Rectal smooth muscle tissue (tissue), 1 donor: Measurements from ENCODE around the gene SF3A1.
A peak's percentile ranks its signal among the peaks of the same experiment; 100 is the strongest.

Experiments used
- H3K27ac ChIP-seq: one replicate; pipeline ENCODE4 v1.7.0; 2013; ENCODE audit warnings: low read depth, low read length, inconsistent platforms
- H3K27me3 ChIP-seq: one replicate; pipeline ENCODE4 v1.7.0; 2013; ENCODE audit warnings: low read length; ENCODE audit not compliant: control insufficient read depth, insufficient read depth
- H3K36me3 ChIP-seq: one replicate; pipeline ENCODE4 v1.7.0; 2013; ENCODE audit warnings: low read length; ENCODE audit not compliant: control insufficient read depth, insufficient read depth
- H3K4me1 ChIP-seq: one replicate; pipeline ENCODE4 v1.7.0; 2013; ENCODE audit warnings: low read length; ENCODE audit not compliant: control insufficient read depth, insufficient read depth
- H3K4me3 ChIP-seq: one replicate; pipeline ENCODE4 v1.7.0; 2013; ENCODE audit warnings: low read length
- H3K9ac ChIP-seq: one replicate; pipeline ENCODE4 v1.7.0; 2013; ENCODE audit warnings: low read length

Gene SF3A1

DNA sequence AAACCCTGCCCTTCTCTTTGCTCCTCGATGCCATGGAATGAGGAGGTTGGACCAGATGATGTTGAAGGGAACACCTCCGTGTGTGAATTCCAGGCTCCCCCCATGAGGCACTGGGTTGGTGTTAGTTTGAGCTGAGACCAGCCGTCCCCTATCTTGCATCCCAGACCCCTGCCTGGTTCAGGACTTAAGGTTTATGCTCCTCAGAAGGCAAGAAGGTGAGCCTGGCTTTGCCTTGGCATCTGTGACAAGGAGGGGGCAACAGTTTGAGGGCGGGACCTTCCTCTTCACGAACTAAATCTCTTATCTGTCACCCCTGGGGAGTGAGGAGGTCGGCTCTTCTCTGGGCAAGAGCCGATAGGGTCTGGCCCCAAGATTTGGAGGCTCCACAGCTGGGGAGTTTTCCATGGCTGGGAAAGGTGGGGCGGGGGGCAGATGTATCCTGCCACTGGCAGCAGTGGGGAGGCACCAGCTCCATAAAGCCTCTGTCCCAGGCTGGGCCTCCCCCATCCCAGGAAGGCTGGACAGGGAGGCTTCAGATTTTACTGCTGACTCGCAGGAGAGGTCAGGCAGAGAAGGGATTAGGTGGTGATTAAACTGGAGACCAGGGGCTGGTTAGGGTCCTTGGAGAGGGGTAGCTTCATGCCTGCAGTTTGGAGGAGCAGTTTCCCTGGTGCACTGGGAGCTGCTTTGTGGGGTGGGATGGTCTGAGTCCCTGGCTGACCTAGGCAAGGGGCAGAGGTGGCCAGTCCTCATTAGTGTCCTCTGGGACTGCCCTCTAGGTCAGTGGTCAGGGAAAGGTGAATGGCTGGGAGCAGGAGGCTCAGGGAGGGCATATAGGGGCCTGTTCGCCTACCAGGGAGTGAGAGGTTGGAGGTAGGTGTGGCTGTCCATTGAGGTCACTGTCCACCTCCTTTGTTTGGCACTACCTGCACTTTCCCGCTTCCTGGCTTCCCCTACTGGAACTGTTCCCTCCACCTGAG is 41.3 kb upstream of the SF3A1 start:
- peak overlapping the region; percentile 61 for H3K4me3 ChIP-seq

DNA sequence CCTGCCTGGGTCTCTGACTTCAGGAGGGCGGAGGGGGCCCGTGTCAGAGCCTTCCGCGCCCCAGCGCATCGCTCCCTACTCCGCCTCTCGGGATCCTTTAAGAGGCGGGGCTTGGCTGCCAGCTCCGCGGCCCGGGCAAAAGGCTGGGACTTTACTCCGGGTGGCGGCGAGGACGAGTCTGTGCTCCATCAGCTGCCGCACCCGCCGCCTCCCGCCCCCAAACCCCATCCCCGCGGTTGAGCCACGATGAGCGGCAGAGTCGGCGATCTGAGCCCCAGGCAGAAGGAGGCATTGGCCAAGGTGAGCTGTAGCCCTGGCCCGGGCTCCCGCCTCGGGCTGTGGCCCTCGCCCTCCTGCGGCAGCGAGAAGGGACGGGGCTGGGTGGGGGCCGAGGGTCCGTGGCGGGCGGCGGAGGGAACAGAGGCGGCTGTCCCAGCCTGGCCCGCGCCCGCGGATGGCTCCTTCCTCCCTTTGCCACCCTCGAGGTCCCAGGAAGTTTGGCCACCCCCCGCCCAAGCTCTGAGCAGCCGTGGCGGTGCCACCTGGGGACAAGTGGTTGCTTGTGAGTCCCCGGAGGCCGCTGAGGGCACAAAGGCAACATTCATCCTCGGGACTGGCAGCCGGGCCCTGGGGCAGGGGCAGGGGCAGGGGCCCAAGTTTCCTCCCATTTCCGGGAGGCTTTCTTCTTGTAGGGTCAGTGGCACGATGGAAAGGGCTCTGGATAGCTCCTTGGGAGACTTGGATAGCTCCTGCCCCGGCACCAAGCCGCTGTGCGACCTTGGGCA is 40.4 kb upstream of the SF3A1 start, which contains the start of gene SEC14L2:
Gene SEC14L2 (plus strand): TSS at position 148 of the 785 bp plus-strand sequence. CDS start 99 bp downstream, at position 247.
- Histone ChIP-seq H3K4me1 (peaks cover 3% of the 10 kb centered on the region), H3K27ac (no peak within 1 kb of the TSS), H3K9ac (no peak within 1 kb of the TSS), H3K4me3 (peak within 1 kb of the TSS; percentile 61), H3K36me3 (no peaks in the 10 kb centered on the region), H3K27me3 (no peaks in the 10 kb centered on the region)

More for the DNA sequence above, 41.3 kb upstream of the SF3A1 start:
- Histone ChIP-seq H3K27ac (no peak overlapping the region), H3K27me3 (no peaks in the 10 kb centered on the region), H3K36me3 (no peaks in the 10 kb centered on the region), H3K4me1 (peaks cover 3% of the 10 kb centered on the region), H3K9ac (no peak overlapping the region)

- H3K36me3 ChIP-seq: no peaks in the 10 kb centered on the region
- H3K27ac ChIP-seq: no peak overlapping the region
- peaks cover 3% of the 10 kb centered on the region for H3K4me1 ChIP-seq
- no peaks in the 10 kb centered on the region for H3K27me3 ChIP-seq
- H3K9ac ChIP-seq: no peak overlapping the region
- no peak overlapping the region for H3K4me3 ChIP-seq
Observed at GRCh38 chr22:30393885-30394284, 37.2 kb upstream of the SF3A1 start.

- Histone ChIP-seq H3K4me1 (peaks cover 3% of the 10 kb centered on the region), H3K27me3 (no peaks in the 10 kb centered on the region), H3K9ac (no peak overlapping the region)
Observed at GRCh38 chr22:30393322-30393680, 36.6 kb upstream of the SF3A1 start.

DNA sequence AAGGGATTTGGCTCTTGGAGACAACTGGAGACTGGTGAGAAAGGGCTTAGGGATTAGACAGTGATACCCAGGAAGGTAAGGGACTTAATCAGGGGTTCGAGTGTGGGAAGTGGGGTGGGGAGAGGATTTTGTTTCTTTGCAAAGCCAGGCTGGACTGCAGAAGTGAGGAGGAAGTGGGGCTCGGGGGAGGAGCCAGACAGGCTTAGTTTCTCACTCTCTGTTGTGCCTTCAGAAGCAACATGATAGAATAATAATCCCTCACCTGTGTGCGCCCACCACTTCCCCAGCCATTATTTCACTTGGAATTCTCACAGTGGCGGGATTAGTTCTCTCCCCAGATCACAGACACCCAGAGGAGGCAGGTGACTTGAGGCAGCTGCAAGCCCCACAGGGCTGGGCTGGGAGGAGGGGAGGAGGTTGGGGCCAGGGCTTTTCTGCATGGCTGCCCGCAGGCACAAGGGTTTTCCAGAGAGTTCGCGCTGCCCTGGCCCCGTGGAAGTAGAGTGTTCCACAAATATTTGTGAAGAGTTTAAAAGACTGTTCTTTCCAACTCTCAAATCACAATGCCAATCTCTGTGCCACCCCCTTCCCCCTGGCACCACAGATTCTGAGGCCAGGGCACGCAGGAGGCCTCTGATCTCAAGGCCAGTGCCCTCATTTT is 36.1 kb upstream of the SF3A1 start:
- Histone ChIP-seq H3K9ac (no peak overlapping the region), H3K27me3 (no peaks in the 10 kb centered on the region), H3K36me3 (no peaks in the 10 kb centered on the region), H3K4me3 (no peak overlapping the region), H3K4me1 (peaks cover 3% of the 10 kb centered on the region), H3K27ac (no peak overlapping the region)

More at GRCh38 chr22:30393322-30393680, 36.6 kb upstream of the SF3A1 start:
- no peak overlapping the region for H3K4me3 ChIP-seq
- no peaks in the 10 kb centered on the region for H3K36me3 ChIP-seq
- H3K27ac ChIP-seq: no peak overlapping the region

DNA sequence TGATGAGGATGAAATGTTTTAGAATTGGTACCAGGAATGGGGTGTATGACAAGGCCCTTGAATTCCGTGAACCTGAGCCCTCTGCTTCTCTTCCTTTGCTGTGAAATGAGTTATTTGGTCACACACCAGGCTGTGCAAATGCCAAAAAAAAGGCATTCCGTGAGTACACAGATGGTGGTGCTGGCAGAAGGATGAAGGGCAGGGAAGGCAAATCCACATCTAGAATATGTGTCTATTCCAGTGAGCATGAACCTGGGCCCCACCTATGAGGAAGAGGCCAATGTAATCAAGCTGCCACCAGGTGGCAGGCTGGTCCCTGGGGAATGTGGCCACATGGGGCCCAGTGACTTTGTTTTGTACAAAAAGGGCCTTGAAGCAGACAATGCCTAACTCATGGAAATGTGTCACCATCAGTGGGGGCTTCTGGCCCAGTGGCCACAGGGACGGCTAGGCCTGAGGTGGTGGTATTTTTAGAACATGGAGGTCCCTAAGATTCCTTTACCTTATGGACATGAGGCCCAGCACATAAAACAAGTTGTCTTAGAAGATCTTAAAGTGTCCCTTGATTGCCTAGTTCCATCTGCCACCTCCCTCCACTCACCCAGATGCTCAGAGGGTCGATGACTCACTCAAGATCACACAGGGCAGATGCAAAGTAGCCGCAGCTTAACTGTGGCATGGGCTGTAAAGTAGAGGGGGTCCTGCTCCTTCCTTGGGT is 34.4 kb upstream of the SF3A1 start:
- Histone ChIP-seq H3K4me3 (no peak overlapping the region), H3K27ac (no peak overlapping the region), H3K36me3 (no peaks in the 10 kb centered on the region), H3K27me3 (no peaks in the 10 kb centered on the region), H3K9ac (no peak overlapping the region), H3K4me1 (peaks cover 5% of the 10 kb centered on the region)

GRCh38 chr22:30386960-30387827 is 30.5 kb upstream of the SF3A1 start, which contains the start of gene RNF215:
RNF215 (minus strand) TSS chr22:30387411; CDS start chr22:30387313, 98 bp downstream.
- peak within 1 kb of the TSS; percentile 16 for H3K27ac ChIP-seq
- H3K9ac ChIP-seq: peak within 1 kb of the TSS; percentile 57
- peaks cover 2% of the 10 kb centered on the region for H3K36me3 ChIP-seq
- peaks cover 6% of the 10 kb centered on the region for H3K4me1 ChIP-seq
- H3K27me3 ChIP-seq: no peaks in the 10 kb centered on the region
- H3K4me3 ChIP-seq: peak within 1 kb of the TSS; percentile 78

DNA sequence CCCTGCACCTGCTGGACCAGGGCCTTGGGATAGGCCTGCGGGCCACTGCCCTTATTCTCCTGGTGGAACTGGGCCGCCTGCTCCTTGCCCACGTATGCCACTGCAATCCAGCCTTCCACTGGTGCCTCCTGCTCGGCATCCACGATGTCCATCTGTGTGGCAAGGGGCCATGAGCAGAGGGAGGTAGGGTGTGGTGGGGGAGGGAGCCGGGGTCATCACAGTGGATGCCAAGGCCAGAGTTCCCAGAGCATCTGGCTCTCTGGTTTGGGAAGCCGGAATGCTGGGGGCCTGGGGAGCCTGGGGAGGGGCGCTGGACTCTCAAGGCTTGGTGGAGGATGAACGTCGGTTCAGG is 29.9 kb upstream of the SF3A1 start:
- H3K27ac ChIP-seq: peak overlapping the region; percentile 16
- peaks cover 2% of the 10 kb centered on the region for H3K36me3 ChIP-seq
- peaks cover 6% of the 10 kb centered on the region for H3K4me1 ChIP-seq
- peak overlapping the region; percentile 57 for H3K9ac ChIP-seq
- peak overlapping the region; percentile 78 for H3K4me3 ChIP-seq
- H3K27me3 ChIP-seq: no peaks in the 10 kb centered on the region

GRCh38 chr22:30385942-30386341 is 29.2 kb upstream of the SF3A1 start:
- H3K9ac ChIP-seq: no peak overlapping the region
- H3K4me3 ChIP-seq: peak overlapping the region; percentile 78
- peaks cover 2% of the 10 kb centered on the region for H3K36me3 ChIP-seq
- H3K27ac ChIP-seq: no peak overlapping the region
- peaks cover 6% of the 10 kb centered on the region for H3K4me1 ChIP-seq
- no peaks in the 10 kb centered on the region for H3K27me3 ChIP-seq

- no peak overlapping the region for H3K9ac ChIP-seq
- H3K36me3 ChIP-seq: peaks cover 2% of the 10 kb centered on the region
- no peak overlapping the region for H3K4me3 ChIP-seq
- H3K27ac ChIP-seq: no peak overlapping the region
- H3K27me3 ChIP-seq: no peaks in the 10 kb centered on the region
- H3K4me1 ChIP-seq: peaks cover 6% of the 10 kb centered on the region
Observed at GRCh38 chr22:30383061-30383460, 26.4 kb upstream of the SF3A1 start.

GRCh38 chr22:30382340-30382739 is 25.6 kb upstream of the SF3A1 start:
- no peak overlapping the region for H3K4me3 ChIP-seq
- H3K27ac ChIP-seq: no peak overlapping the region

More at GRCh38 chr22:30382340-30382739, 25.6 kb upstream of the SF3A1 start:
- no peak overlapping the region for H3K9ac ChIP-seq
- H3K27me3 ChIP-seq: no peaks in the 10 kb centered on the region
- H3K36me3 ChIP-seq: peaks cover 2% of the 10 kb centered on the region
- H3K4me1 ChIP-seq: peaks cover 6% of the 10 kb centered on the region
